Measurements from ENCODE around the gene GNG7. TPM values are rescaled to one million over a fixed set of nuclear protein-coding genes. Genes with fewer than 3 reads are reported as not detected.
A peak's percentile ranks its signal among the peaks of the same experiment; 100 is the strongest.

The GNG7 gene
- total RNA-seq, 1 experiment from 2014 or later = 0.47 TPM

- no peak for DNase-seq (ENCODE audit: low read depth)
- in situ Hi-C loops (cut with HindIII; ENCODE audit: low pct_unique_long_range_greater_than_20kb, low sequenced_read_pairs) = no loop called here
Observed at GRCh38 chr19:2729943-2730818, 27.7 kb upstream of the GNG7 start.

GRCh38 chr19:2728783-2729387 is 26.4 kb upstream of the GNG7 start:
- DNase-seq (ENCODE audit: low read depth) = no peak
- in situ Hi-C loops (cut with HindIII; ENCODE audit: low pct_unique_long_range_greater_than_20kb, low sequenced_read_pairs) = no loop called here

GRCh38 chr19:2727640-2727944 is 25.1 kb upstream of the GNG7 start:
- no peak for DNase-seq (ENCODE audit: low read depth)
- in situ Hi-C loops (cut with HindIII; ENCODE audit: low pct_unique_long_range_greater_than_20kb, low sequenced_read_pairs) = no loop called here

GRCh38 chr19:2726904-2727639 is 24.6 kb upstream of the GNG7 start:
- no peak for DNase-seq (ENCODE audit: low read depth)
- in situ Hi-C loops (cut with HindIII; ENCODE audit: low pct_unique_long_range_greater_than_20kb, low sequenced_read_pairs) = no loop called here

- in situ Hi-C loops (cut with HindIII; ENCODE audit: low pct_unique_long_range_greater_than_20kb, low sequenced_read_pairs) = no loop called here
- no peak for DNase-seq (ENCODE audit: low read depth)
Observed at GRCh38 chr19:2726160-2726855, 23.8 kb upstream of the GNG7 start.

GRCh38 chr19:2724148-2724557 is 21.7 kb upstream of the GNG7 start:
- in situ Hi-C loops (cut with HindIII; ENCODE audit: low pct_unique_long_range_greater_than_20kb, low sequenced_read_pairs) = no loop called here
- no peak for DNase-seq (ENCODE audit: low read depth)

GRCh38 chr19:2723747-2724146 is 21.3 kb upstream of the GNG7 start:
- in situ Hi-C loops (cut with HindIII; ENCODE audit: low pct_unique_long_range_greater_than_20kb, low sequenced_read_pairs) = no loop called here
- no peak for DNase-seq (ENCODE audit: low read depth)

- in situ Hi-C loops (cut with HindIII; ENCODE audit: low pct_unique_long_range_greater_than_20kb, low sequenced_read_pairs) = no loop called here
- no peak for DNase-seq (ENCODE audit: low read depth)
Observed at GRCh38 chr19:2723345-2723715, 20.8 kb upstream of the GNG7 start.

- DNase-seq (ENCODE audit: low read depth) = peak; percentile 27
- in situ Hi-C loops (cut with HindIII; ENCODE audit: low pct_unique_long_range_greater_than_20kb, low sequenced_read_pairs) = no loop called here
Observed at GRCh38 chr19:2722541-2723344, 20.2 kb upstream of the GNG7 start.

- DNase-seq (ENCODE audit: low read depth) = no peak
- in situ Hi-C loops (cut with HindIII; ENCODE audit: low pct_unique_long_range_greater_than_20kb, low sequenced_read_pairs) = no loop called here
Observed at GRCh38 chr19:2721570-2722540, 19.4 kb upstream of the GNG7 start.

- in situ Hi-C loops (cut with HindIII; ENCODE audit: low pct_unique_long_range_greater_than_20kb, low sequenced_read_pairs) = no loop called here
- no peak for DNase-seq (ENCODE audit: low read depth)
Observed at GRCh38 chr19:2720777-2721569, 18.5 kb upstream of the GNG7 start, which contains the start of gene DIRAS1. TSS of gene DIRAS1 (minus strand) at chr19:2721372. CDS start at chr19:2717806, 3,566 bp downstream.

GRCh38 chr19:2719920-2720776 is 17.7 kb upstream of the GNG7 start:
- no peak for DNase-seq (ENCODE audit: low read depth)
- in situ Hi-C loops (cut with HindIII; ENCODE audit: low pct_unique_long_range_greater_than_20kb, low sequenced_read_pairs) = no loop called here

GRCh38 chr19:2719232-2719735 is 16.8 kb upstream of the GNG7 start:
- in situ Hi-C loops (cut with HindIII; ENCODE audit: low pct_unique_long_range_greater_than_20kb, low sequenced_read_pairs) = no loop called here
- DNase-seq (ENCODE audit: low read depth) = no peak

- in situ Hi-C loops (cut with HindIII; ENCODE audit: low pct_unique_long_range_greater_than_20kb, low sequenced_read_pairs) = no loop called here
- no peak for DNase-seq (ENCODE audit: low read depth)
Observed at GRCh38 chr19:2717638-2718541, 15.4 kb upstream of the GNG7 start.
